T-helper 1 cell treated with Interleukin-12 subunit alpha and Interleukin-12 subunit beta and Interleukin-4 antibody, amounts not matched to agents 30 ng/mL and 1 ng/mL, for 36 hours (primary cell): ENCODE results near the gene TMEM127. TPM values are rescaled to one million over a fixed set of nuclear protein-coding genes. Genes with fewer than 3 reads are reported as not detected.

Experiments
- intact Hi-C: fragments of 100-400 bp; cut with micrococcal nuclease; formaldehyde crosslinking; loops from one replicate; pipeline ENCODE4 v1.15.1; 2024
- total RNA-seq: library from RNA; stranded (reverse); gene quantifications from 2 replicates; pipeline ENCODE4 v1.2.3, GENCODE V29; 2022

The TMEM127 gene
- total RNA-seq, 1 donor from 2014 or later, result 43.1 TPM

GRCh38 chr2:96208143-96209010 is 57.4 kb downstream of the TMEM127 start, which contains the start of gene STARD7:
Gene STARD7 (minus strand): TSS chr2:96208827. CDS start chr2:96208434, 393 bp downstream.
- intact Hi-C loops, result loop anchor here (1.0 to 2.0 kb wide), 9 partner anchors 16 to 328 kb away; partner anchors contain the start of genes ARID5A, CIAO1, NCAPH and SNRNP200

GRCh38 chr2:96207774-96208142 is 58.0 kb downstream of the TMEM127 start:
- intact Hi-C loops, result loop anchor here (1.0 to 2.0 kb wide), 9 partner anchors 15 to 329 kb away; partner anchors contain the start of genes ARID5A, CIAO1, NCAPH and SNRNP200

- intact Hi-C loops, result no loop called here
Measured at GRCh38 chr2:96207073-96207773, 58.6 kb downstream of the TMEM127 start.

GRCh38 chr2:96205888-96206287 is 59.9 kb downstream of the TMEM127 start:
- intact Hi-C loops, result no loop called here

- intact Hi-C loops, result no loop called here
Measured at GRCh38 chr2:96204836-96205624, 60.8 kb downstream of the TMEM127 start.

GRCh38 chr2:96203130-96204028 is 62.4 kb downstream of the TMEM127 start:
- intact Hi-C loops, result no loop called here

- intact Hi-C loops, result no loop called here
Measured at GRCh38 chr2:96202152-96202854, 63.5 kb downstream of the TMEM127 start.

GRCh38 chr2:96201338-96201737 is 64.5 kb downstream of the TMEM127 start:
- intact Hi-C loops, result no loop called here

- intact Hi-C loops, result no loop called here
Measured at GRCh38 chr2:96198921-96199320, 66.9 kb downstream of the TMEM127 start.

Other genes starting within 250 kb of the TMEM127 start
- gene GPAT2, start 231.1 kb downstream of the TMEM127 start, total RNA-seq, result 9.8 and 10.2 TPM in 2 replicates
- 0.05 and 0.07 TPM in 2 replicates for gene ADRA2B, start 149.4 kb downstream of the TMEM127 start, total RNA-seq
- gene ASTL, start 127.5 kb downstream of the TMEM127 start, total RNA-seq, result 1.1 TPM in 1 of 2 replicates, not detected in the other
- gene DUSP2, start 120.6 kb downstream of the TMEM127 start, total RNA-seq, result 71.0 and 74.7 TPM in 2 replicates
- 124 and 136 TPM in 2 replicates for gene STARD7, start 57.2 kb downstream of the TMEM127 start, total RNA-seq
- 84.7 and 87.0 TPM in 2 replicates for gene CIAO1, start 228 bp upstream of the TMEM127 start, total RNA-seq
- gene SNRNP200, start 39.5 kb upstream of the TMEM127 start, total RNA-seq, result 186 and 187 TPM in 2 replicates
- 40.4 and 40.8 TPM in 2 replicates for gene ITPRIPL1, start 59.3 kb upstream of the TMEM127 start, total RNA-seq
- 49.7 and 55.6 TPM in 2 replicates for gene NCAPH, start 69.8 kb upstream of the TMEM127 start, total RNA-seq
- gene NEURL3, start 239.4 kb upstream of the TMEM127 start, total RNA-seq, result 1.2 and 1.7 TPM in 2 replicates